ENCODE measurements around the gene SPAG5. TPM values are rescaled to one million over a fixed set of nuclear protein-coding genes. Genes with fewer than 3 reads are reported as not detected.

SPAG5 gene
- total and polyA plus RNA-seq, 9 of the 15 experiments (the other 6 are each of a cell fraction or from before 2014, with no cell fraction given) = 94.4 to 286 (median 151) TPM

GRCh38 chr17:28576758-28577465 lies 21.9 kb downstream of the SPAG5 start, which contains the start of gene ALDOC (continued):
- TF ChIP-seq ZBTB11 (CRISPR knock-in tag; IDR thresholded peaks at IDR 0.05) = no peak
- peak; percentile 94 for TF ChIP-seq MAX (CRISPR knock-in tag; IDR thresholded peaks at IDR 0.05)
- TF ChIP-seq KLF13 (tag; IDR thresholded peaks at IDR 0.05; ENCODE audit: borderline replicate concordance, low read depth) = no peak
- TF ChIP-seq TRIM24 (IDR thresholded peaks at IDR 0.05) = 0 out of 4 replicates have a peak, but pooled peaks of 1 of the 2 experiments have one; percentile 14
- TF ChIP-seq UBTF (IDR thresholded peaks at IDR 0.05; ENCODE audit: borderline replicate concordance in 1 of 2, low read depth in 2 of 2, low read length in 2 of 2) = no peak
- TF ChIP-seq ZNF644 (tag; IDR thresholded peaks at IDR 0.05; ENCODE audit: low read depth) = no peak
- TF ChIP-seq CCAR2 (IDR thresholded peaks at IDR 0.05; ENCODE audit: low read depth, low read length) = no peak
- TF ChIP-seq TFAM (CRISPR knock-in tag; conservative IDR thresholded peaks at IDR 0.05) = no peak
- no peak for TF ChIP-seq NONO (IDR thresholded peaks at IDR 0.05; ENCODE audit: low read depth in 2 of 2, low read length in 1 of 2)
- TF ChIP-seq SMAD3 (CRISPR knock-in tag; conservative IDR thresholded peaks at IDR 0.05) = no peak
- no peak for TF ChIP-seq ZNF282 (CRISPR knock-in tag; IDR thresholded peaks at IDR 0.05)
- TF ChIP-seq TBL1XR1 (IDR thresholded peaks at IDR 0.05; ENCODE audit: low read length in 2 of 2) = 0 out of 4 replicates have a peak, but pooled peaks of 1 of the 2 experiments have one; percentile 40
- TF ChIP-seq XRCC5 (IDR thresholded peaks at IDR 0.05; ENCODE audit: low read depth, low read length) = no peak
- no peak for TF ChIP-seq CHD1 (IDR thresholded peaks at IDR 0.05; ENCODE audit: low read length)
- no peak for TF ChIP-seq RBM25 (IDR thresholded peaks at IDR 0.05; ENCODE audit: low read depth, low read length, severe bottlenecking)
- no peak for TF ChIP-seq ELK1 (CRISPR knock-in tag; IDR thresholded peaks at IDR 0.05)
- TF ChIP-seq NEUROD1 (IDR thresholded peaks at IDR 0.05; ENCODE audit: borderline replicate concordance, low read depth, low read length, partially characterized antibody) = no peak
- TF ChIP-seq CCNT2 (IDR thresholded peaks at IDR 0.05; ENCODE audit: borderline replicate concordance, extremely low read depth, insufficient read length, low read depth, low read length) = peak; percentile 82
- no peak for TF ChIP-seq PHTF2 (CRISPR knock-in tag; IDR thresholded peaks at IDR 0.05)
- peak; percentile 29; the same call in 1 of the 2 replicates for TF ChIP-seq ZNF583 (CRISPR knock-in tag; IDR thresholded peaks at IDR 0.05)

All from K562 (cell line).